OCI-LY1 (cell line): ENCODE results near the gene CAMTA1.

Source experiments
- EZH2 ChIP-seq: fragments of 200-600 bp; sonication (generic), shearing (Covaris generic); IDR thresholded peaks from 2 replicates; pipeline ENCODE4 v1.8.0; 2017; ENCODE audit warnings: borderline replicate concordance, mixed run types, mild to moderate bottlenecking, antibody characterized with exemption, low read length, moderate library complexity, mixed read lengths
- TF ChIP-seq, protein P1 (sequence below): fragments of 200-600 bp; sonication (generic), shearing (Covaris generic); IDR thresholded peaks from 2 replicates; pipeline ENCODE4 v1.5.1; 2017; ENCODE audit warnings: mild to moderate bottlenecking, antibody characterized with exemption, low read length, moderate library complexity, mixed read lengths

DNA sequence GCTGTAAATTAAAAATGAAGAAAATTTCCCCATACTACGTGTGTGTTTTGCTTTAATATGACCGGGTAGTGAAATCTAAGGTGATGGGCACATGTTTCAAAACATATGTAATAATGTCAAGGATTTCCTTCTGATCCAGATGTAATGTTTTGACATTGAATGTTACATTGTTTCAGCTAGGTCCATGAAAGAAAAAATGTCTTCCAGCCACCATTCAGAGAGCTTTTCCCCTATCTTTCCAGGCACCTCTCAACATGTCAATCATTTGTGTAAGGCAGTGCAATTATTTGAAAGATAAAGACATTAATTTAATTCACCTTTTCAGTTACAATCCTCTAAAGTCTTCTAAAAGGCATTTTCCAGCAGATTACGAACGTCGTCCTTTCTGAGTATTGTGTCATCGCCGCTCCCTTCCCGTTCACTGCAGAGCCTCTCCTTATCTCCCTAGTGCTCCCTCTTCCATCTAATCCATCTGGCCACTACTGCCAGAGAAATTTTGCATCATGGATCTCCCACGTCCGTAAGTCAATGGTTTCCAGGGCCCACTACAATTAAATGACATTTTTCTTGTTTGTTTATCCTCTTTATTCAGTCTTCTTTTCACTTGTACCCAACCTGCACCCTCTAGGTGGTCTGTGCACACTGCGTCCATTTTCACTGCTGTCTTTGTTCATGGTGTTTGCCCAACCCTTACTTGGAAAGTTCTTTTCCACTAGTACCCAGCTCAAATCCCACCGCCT lies 984.6 kb downstream of the CAMTA1 start:
- TF ChIP-seq, protein P1, sequence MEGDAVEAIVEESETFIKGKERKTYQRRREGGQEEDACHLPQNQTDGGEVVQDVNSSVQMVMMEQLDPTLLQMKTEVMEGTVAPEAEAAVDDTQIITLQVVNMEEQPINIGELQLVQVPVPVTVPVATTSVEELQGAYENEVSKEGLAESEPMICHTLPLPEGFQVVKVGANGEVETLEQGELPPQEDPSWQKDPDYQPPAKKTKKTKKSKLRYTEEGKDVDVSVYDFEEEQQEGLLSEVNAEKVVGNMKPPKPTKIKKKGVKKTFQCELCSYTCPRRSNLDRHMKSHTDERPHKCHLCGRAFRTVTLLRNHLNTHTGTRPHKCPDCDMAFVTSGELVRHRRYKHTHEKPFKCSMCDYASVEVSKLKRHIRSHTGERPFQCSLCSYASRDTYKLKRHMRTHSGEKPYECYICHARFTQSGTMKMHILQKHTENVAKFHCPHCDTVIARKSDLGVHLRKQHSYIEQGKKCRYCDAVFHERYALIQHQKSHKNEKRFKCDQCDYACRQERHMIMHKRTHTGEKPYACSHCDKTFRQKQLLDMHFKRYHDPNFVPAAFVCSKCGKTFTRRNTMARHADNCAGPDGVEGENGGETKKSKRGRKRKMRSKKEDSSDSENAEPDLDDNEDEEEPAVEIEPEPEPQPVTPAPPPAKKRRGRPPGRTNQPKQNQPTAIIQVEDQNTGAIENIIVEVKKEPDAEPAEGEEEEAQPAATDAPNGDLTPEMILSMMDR: no peak
- no peak for TF ChIP-seq EZH2
